ENCODE data around the gene TEX53.

TEX53 gene

DNA sequence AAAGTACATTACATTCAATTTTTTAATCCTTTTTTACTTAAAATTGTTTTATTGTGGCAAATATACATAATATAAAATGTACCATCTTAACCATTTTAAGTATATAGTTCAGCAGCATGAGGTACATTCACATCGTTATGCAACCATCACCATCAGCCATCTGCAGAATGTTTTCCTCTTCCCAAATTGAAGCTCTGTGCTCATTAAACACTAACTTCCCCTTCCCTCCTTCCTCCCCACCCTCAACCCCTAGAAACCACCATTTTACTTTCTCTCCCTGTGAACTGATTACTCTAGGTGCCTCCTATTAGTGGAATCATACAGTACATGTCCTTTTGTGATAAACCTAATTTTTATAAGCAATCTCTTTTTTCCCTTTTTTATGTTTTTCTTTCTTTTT is 15.6 kb downstream of the TEX53 start:
- in situ Hi-C loops (cut with HindIII; ENCODE audit: low sequenced_read_pairs) = no loop called here

- in situ Hi-C loops (cut with HindIII; ENCODE audit: low sequenced_read_pairs) = no loop called here
Observed at GRCh38 chr9:114638404-114638803, 19.2 kb downstream of the TEX53 start.

GRCh38 chr9:114634387-114634786 is 23.2 kb downstream of the TEX53 start:
- in situ Hi-C loops (cut with HindIII; ENCODE audit: low sequenced_read_pairs) = no loop called here

DNA sequence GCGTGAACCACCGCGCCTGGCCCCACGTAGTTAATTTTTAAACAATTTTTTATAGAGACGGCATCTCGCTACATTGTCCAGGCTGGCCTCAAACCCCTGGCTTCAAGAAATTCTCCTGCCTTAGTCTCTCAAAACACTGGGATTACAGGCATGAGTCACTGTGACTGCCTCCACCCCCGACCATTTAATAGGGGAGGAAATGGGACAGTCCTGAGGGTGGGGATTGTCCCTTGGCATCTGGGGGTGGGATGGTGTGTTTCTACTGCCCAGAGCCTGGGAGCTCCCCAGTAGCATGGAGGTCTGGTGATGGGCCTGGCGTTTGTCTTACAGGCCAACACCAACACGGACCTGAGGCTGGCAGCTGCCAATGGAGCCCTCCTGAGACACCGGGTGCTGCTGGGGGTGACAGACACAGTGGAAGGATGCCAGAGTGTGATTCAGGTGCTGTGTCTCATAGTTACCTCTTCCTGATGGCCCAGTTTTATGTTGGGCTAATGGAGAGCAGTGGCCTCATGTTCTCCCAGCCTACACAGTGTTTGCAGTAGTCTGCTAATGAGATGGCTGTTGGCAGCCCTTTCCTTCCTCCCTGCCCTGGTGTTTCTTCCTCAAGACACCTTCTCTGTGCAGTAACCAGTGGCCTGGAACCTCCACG is 24.0 kb downstream of the TEX53 start:
- in situ Hi-C loops (cut with HindIII; ENCODE audit: low sequenced_read_pairs) = no loop called here

GRCh38 chr9:114631166-114631565 is 26.4 kb downstream of the TEX53 start:
- in situ Hi-C loops (cut with HindIII; ENCODE audit: low sequenced_read_pairs) = no loop called here

DNA sequence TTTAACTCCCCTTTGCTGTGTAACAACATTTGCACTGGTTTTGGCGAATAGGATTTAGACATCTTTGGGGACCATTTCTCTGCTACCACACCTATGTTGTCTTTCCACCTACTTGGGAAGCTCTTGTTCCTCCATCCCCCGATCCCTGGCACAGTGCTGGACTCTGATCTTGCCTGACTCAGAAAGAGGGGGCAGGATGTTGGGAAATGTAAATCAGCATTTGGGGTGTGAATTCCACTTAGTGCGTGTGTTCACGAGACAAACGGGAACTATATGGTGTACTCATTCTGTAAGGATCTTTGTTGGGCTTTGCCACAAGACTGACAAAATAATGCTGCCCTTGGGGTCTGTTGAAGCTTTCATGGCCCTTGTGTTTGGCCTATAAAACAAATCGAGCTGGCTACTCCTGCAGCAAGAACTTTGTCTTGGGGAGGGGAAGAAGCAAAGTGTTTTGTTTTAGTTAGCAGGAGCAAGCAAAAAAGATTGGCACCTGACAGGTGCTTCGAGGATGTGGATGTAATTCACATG is 28.0 kb downstream of the TEX53 start:
- in situ Hi-C loops (cut with HindIII; ENCODE audit: low sequenced_read_pairs) = no loop called here

GRCh38 chr9:114627553-114627952 is 30.1 kb downstream of the TEX53 start:
- in situ Hi-C loops (cut with HindIII; ENCODE audit: low sequenced_read_pairs) = no loop called here

- in situ Hi-C loops (cut with HindIII; ENCODE audit: low sequenced_read_pairs) = no loop called here
Observed at GRCh38 chr9:114626415-114627020, 31.1 kb downstream of the TEX53 start.

GRCh38 chr9:114624677-114625076 is 32.9 kb downstream of the TEX53 start:
- in situ Hi-C loops (cut with HindIII; ENCODE audit: low sequenced_read_pairs) = loop anchor here (5.0 kb wide), 1 partner anchor 92 kb away; no protein-coding TSS in a partner anchor

- in situ Hi-C loops (cut with HindIII; ENCODE audit: low sequenced_read_pairs) = loop anchor here (5.0 kb wide), 1 partner anchor 90 kb away; no protein-coding TSS in a partner anchor
Observed at GRCh38 chr9:114621975-114622609, 35.5 kb downstream of the TEX53 start.

DNA sequence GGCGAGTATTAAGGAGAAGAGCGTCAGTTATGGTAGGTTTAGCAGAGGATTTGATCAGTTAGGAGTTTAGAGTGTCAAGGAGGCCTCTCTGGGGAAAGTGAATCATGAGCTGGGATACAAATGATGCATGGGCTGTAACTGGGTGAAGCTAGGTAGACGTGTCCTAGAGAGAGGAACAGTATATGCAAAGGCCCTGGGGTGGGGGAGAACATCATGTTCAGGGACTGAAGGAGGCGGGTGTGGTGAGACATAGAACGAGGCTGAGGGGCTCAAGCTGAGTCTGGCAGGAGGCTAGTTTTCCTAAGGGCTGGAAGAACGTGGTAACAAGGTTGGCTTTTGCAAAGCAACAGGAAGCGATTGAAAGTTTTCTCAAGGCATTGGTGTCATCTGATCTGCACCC is 36.0 kb downstream of the TEX53 start:
- in situ Hi-C loops (cut with HindIII; ENCODE audit: low sequenced_read_pairs) = loop anchor here (5.0 kb wide), 1 partner anchor 89 kb away; no protein-coding TSS in a partner anchor

GRCh38 chr9:114619191-114619761 is 38.3 kb downstream of the TEX53 start:
- in situ Hi-C loops (cut with HindIII; ENCODE audit: low sequenced_read_pairs) = no loop called here

DNA sequence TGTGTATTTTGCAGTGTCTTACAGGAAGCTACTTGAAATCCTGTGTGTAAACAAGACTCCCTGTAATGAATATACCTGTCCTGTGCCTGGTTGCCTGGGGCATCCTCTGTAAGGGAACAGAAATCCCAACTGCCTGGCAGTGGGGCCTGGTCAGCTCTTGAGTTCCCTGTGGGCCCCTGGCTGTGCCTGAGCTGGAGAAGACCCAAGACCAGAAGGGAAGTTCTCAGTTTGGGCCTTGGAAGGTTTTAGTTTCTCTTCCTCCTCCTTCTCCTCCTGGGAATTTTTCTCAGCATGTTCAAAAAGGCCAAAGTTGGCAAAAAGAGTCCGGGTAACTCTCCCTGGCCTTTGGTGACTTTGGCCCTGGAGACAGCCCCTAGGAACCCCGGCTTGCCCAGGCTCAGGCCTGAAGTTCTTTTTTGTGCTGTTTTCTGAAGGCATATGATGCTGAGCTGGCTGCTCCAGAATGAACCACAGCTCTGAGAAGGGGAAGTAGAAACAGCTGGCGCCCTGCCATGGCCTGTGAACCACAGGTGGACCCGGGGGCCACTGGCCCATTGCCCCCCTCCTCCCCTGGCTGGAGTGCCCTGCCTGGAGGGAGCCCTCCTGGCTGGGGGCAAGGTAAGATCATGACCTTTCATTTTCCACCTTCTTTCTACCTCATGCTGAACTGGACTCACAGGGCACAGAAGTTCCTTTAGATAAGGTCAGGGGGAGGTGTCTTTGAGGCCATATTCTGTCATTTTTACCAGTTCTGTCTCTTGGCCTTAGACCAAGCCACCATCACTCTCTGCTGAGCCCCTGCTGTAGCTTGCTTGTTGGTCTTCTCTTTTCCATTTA is 40.7 kb downstream of the TEX53 start:
- in situ Hi-C loops (cut with HindIII; ENCODE audit: low sequenced_read_pairs) = no loop called here

DNA sequence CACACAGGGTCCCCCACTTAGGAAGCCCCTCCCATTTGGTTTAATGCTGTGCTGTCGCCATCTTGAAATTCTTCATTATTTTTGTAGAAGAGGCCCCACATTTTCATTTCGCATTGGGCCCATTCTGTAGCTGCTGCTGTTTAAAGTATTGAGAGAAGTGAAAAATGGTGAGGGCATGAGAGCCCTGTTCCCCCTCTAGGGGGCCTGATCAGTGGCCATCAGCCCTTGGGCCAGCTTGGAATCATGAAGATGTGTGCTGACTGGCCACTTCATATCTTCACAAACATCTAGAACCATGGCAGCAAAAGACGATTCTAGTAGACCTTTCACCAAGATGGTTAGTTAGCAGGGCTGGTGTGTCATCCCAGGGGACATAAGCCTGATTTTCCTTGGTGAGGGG is 43.2 kb downstream of the TEX53 start:
- in situ Hi-C loops (cut with HindIII; ENCODE audit: low sequenced_read_pairs) = no loop called here

DNA sequence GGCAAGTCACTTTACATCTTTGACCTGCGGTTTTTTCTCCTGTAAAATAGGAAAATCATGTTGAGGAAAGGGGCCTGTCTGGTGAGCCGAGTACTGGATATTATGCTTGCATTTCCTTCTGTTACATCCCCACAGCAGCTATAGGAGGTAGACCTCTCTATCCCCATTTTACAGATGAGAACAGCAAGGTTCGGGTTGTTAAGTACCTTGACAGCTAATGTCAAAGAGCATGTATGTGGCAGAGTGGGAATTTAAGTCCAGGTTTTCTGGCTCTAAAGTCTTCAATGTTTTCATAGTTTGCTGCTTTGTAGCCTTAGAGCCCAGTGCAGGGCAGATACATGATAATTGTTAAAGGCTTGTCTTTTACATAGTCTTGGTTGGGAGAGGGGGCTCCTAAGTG is 43.7 kb downstream of the TEX53 start:
- in situ Hi-C loops (cut with HindIII; ENCODE audit: low sequenced_read_pairs) = no loop called here

DNA sequence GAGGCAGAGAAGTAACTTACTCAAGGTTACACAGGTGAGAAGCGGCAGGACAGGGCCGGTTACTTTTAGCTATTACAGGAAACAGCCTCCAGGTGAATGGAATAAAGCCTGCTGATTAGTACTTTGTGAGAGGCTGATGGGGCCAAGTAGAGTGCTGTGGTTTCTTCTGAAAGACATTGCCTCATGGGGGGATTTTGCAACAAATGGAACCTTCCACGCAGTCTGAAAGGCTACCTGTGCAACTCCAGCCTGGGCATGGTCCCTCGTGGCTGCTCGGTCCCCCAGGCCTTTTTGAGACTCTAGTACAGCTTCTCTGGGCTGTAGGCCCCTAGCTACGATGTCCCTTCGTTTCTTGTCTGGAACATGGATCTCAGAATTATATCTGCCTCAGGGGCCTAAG is 44.5 kb downstream of the TEX53 start:
- in situ Hi-C loops (cut with HindIII; ENCODE audit: low sequenced_read_pairs) = no loop called here

DNA sequence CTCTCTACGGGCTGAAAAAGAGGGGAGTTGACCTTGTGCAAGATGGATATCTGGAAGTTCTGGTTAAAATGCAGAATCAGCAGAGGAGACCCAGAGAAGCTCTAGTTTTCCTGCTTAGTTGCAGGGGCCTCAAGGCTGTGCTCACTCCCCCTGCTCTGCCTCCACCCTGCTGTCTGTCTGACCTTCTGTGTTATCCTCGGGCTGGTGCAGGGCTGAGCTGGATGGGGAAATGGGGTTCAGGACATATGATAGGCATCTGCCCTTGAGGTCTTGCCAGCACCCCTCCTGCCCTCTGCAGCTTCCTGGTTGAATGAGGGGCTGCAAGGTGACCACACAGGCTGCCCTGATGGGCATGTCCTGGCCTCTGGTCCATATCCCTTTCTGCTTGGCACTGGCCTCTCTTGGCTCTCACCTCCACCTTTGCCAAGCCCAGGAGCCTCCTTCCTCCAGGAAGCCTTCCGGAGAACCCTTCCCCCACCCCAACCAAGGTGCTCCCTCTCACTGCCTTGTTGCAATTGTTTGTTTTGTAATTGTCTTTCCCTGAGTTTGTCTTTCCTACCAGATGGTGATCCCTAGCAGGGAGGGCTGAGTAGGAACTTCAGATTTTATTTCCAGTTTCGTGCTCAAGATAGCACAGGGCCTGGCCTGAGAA is 45.2 kb downstream of the TEX53 start:
- in situ Hi-C loops (cut with HindIII; ENCODE audit: low sequenced_read_pairs) = no loop called here

GRCh38 chr9:114611516-114612271 is 45.9 kb downstream of the TEX53 start:
- in situ Hi-C loops (cut with HindIII; ENCODE audit: low sequenced_read_pairs) = no loop called here

DNA sequence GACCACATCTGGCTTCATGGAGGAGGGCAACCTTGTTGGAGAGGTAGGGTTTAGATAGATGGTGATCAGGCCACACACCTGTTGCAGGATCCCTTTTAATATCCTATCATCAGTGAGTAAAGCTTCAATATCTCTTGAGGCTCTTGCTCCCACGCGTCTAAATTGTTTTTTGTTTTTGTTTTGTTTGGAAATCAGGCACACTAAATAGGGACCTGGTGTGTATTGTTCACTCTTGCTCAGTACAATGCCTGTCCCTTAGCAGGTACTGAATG is 49.1 kb downstream of the TEX53 start:
- in situ Hi-C loops (cut with HindIII; ENCODE audit: low sequenced_read_pairs) = no loop called here
